ENCODE results near the gene AIFM3.

Gene AIFM3

DNA sequence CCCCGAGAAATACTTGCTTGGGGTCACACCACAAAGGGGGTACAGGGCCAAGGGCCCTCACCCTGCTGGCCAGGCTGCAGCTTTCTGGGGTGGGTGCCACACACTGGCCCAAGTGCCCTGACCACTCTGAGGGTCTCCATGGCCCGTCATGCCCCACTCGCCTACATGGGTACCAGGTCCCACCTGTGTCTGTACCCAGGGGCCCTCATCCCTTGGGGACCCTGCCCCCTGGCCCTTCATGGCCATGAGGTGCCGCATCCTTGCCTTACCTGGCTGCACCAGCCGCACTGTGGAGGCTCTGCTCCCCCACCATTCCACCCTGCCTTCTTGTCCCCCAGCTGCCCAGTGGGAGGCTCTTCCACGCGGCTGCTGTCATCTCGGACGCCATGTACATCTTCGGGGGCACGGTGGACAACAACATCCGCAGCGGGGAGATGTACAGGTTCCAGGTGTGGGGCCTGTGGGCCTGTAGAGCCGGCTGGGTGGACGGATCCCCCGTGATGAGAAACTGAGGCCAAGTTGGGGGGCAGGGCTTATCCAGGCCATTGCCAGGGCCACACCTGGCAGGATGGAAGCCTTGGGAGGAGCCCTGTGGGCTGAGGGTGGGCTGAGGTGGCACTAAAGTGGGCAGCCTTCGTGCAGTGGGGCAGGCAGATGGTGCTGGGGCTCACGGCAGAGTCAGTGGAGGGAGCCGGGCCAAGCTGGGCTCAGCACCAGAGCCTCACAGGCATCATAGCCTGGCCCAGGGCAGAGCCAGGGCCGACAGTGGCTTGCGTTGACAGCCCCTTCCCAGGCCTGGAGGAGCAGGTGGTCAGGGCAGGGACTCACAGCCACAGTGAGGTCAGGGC, 25.6 kb downstream of the AIFM3 start:
- TF ChIP-seq, protein P1, sequence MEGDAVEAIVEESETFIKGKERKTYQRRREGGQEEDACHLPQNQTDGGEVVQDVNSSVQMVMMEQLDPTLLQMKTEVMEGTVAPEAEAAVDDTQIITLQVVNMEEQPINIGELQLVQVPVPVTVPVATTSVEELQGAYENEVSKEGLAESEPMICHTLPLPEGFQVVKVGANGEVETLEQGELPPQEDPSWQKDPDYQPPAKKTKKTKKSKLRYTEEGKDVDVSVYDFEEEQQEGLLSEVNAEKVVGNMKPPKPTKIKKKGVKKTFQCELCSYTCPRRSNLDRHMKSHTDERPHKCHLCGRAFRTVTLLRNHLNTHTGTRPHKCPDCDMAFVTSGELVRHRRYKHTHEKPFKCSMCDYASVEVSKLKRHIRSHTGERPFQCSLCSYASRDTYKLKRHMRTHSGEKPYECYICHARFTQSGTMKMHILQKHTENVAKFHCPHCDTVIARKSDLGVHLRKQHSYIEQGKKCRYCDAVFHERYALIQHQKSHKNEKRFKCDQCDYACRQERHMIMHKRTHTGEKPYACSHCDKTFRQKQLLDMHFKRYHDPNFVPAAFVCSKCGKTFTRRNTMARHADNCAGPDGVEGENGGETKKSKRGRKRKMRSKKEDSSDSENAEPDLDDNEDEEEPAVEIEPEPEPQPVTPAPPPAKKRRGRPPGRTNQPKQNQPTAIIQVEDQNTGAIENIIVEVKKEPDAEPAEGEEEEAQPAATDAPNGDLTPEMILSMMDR (conservative IDR thresholded peaks at IDR 0.05; ENCODE audit: control insufficient read depth, insufficient read depth, low read depth, low read length) = no peak
- H3K4me3 ChIP-seq (ENCODE audit: control insufficient read depth, low read depth, low read length) = no peak overlapping the region
- DNase-seq (ENCODE audit: low read depth) = no peak

DNA sequence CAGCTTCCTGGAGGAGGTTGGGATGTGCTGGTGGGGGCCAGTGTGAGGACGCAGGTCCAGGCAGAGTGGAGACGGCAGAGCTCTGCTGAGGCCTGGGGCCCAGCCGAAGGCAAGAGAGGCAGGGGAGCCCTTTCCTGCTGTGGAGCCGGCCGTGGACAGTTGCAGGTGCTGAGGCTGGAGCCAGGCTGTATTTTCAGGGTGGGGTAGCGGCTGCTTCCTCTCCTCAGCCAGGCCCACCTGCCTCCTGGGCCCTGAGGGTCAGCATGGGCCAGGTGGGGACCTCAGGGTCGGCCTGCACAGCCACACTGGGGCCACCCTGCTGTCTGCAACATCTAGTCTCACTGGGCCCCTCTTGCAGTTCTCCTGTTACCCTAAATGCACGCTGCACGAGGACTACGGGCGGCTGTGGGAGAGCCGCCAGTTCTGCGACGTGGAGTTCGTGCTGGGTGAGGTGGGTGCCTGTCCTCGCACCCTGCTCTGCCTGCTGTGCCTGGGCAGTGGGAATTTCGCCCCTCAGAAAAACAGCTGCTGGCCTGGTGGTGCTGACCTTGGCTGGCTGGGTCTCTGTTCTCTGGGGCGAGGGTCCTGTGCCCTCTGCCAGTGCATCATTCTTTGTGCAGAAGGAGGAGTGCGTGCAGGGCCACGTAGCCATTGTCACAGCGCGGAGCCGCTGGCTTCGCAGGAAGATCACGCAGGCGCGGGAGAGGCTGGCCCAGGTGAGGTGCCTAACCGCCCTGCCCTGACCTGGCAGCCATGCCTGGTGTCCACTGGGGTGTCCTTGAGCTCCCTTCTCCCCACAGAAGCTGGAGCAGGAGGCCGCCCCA, 26.5 kb downstream of the AIFM3 start:
- TF ChIP-seq, protein P1 (conservative IDR thresholded peaks at IDR 0.05; ENCODE audit: control insufficient read depth, insufficient read depth, low read depth, low read length) = no peak
- no peak overlapping the region for H3K4me3 ChIP-seq (ENCODE audit: control insufficient read depth, low read depth, low read length)
- no peak for DNase-seq (ENCODE audit: low read depth)

DNA sequence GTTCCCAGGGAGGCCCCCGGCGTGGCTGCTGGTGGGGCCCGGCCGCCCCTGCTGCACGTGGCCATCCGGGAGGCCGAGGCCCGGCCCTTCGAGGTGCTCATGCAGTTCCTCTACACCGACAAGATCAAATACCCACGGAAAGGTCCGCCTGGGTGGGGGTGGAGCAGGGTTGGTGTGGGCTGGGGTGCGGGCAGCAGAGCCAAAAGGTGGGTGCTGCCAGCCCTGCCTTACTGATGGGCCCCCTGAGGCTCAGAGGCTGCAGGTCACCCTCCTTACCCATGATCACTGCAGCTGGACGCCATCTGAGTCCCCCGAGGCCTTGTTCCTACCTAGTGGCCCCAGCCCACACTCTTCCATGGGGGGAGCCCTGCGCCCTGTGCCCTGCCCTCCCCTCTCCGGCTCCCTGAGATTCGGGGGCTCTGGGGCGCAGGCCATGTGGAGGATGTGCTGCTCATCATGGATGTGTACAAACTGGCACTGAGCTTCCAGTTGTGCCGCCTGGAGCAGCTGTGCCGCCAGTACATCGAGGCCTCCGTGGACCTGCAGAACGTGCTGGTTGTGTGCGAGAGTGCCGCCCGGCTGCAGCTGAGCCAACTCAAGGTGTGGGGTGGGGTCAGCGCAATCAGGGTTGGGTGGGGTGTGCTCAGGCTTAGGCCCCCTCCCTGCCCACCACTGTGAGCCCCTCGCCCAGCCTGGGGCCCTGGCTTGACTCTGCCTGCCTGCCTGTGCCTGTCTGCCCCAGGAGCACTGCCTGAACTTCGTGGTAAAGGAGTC, 27.3 kb downstream of the AIFM3 start:
- TF ChIP-seq, protein P1 (conservative IDR thresholded peaks at IDR 0.05; ENCODE audit: control insufficient read depth, insufficient read depth, low read depth, low read length) = no peak
- DNase-seq (ENCODE audit: low read depth) = no peak
- no peak overlapping the region for H3K4me3 ChIP-seq (ENCODE audit: control insufficient read depth, low read depth, low read length)

DNA sequence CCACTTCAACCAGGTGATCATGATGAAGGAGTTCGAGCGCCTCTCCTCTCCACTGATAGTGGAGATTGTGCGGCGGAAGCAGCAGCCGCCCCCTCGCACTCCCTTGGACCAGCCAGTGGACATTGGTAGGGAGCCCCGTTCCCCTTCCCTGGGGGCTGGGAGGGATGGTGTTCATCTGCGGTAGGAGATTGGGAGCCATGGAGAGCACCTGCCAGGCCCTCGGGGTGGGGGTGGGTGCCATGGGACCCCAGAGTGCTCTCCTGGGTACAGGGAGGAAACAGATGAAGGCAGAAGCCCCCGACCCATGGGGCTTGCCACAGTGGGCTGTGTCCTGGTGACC, 27.8 kb downstream of the AIFM3 start:
- TF ChIP-seq, protein P1 (conservative IDR thresholded peaks at IDR 0.05; ENCODE audit: control insufficient read depth, insufficient read depth, low read depth, low read length) = no peak
- no peak overlapping the region for H3K4me3 ChIP-seq (ENCODE audit: control insufficient read depth, low read depth, low read length)
- DNase-seq (ENCODE audit: low read depth) = no peak

DNA sequence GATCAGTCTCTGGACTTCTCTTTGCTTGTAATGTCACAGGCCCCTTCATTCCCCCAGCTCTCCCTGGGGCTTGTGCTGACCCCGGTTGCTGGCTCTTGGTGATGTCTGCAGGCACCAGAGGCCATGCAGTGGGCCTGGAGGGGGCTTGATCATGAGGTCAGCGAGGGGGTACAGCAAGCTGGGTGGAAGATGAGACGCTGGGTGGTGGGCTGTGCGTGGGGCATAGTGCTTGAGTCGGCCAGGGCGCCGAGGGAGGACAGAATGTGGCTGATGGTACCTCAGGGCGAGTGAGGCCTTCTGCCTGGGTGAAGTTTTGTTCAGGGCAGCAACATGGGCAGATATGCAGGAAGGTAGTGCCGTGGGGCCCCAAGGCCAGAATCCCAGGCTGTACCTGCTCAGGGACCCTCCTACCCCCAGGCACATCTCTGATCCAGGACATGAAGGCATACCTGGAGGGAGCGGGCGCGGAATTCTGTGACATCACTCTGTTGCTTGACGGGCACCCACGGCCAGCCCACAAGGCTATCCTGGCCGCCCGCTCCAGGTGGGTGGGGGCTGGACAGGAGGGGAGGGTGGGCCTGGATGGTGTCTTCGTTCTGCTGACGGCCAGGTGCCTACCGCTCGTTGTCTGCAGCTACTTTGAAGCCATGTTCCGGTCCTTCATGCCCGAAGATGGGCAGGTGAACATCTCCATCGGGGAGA, 28.4 kb downstream of the AIFM3 start:
- TF ChIP-seq, protein P1 (conservative IDR thresholded peaks at IDR 0.05; ENCODE audit: control insufficient read depth, insufficient read depth, low read depth, low read length) = no peak
- no peak overlapping the region for H3K4me3 ChIP-seq (ENCODE audit: control insufficient read depth, low read depth, low read length)
- no peak for DNase-seq (ENCODE audit: low read depth)

DNA sequence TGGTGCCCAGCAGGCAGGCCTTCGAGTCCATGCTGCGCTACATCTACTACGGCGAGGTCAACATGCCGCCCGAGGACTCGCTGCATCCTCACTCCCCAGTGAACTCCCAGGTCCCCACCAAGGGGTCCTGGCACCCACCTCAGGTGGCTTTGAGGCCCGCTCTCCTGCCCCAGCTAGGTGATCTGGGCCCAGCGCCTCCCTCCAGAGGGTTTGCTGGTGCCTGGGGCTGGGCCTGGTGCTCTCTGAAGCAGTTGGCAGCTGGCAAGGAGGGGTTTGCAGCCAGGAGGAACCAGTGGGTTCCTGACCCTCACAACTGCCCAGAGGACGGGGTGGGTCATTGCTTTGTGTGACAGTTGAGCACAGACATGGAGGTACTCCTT, 29.0 kb downstream of the AIFM3 start:
- no peak overlapping the region for H3K4me3 ChIP-seq (ENCODE audit: control insufficient read depth, low read depth, low read length)
- TF ChIP-seq, protein P1 (conservative IDR thresholded peaks at IDR 0.05; ENCODE audit: control insufficient read depth, insufficient read depth, low read depth, low read length) = no peak
- DNase-seq (ENCODE audit: low read depth) = no peak
